MM.1S (cell line): ENCODE data around the gene MED14.

Experiments used
- DNase-seq: peaks from one replicate; pipeline ENCODE4 v3.0.0-alpha.2; 2015
- H2AFZ ChIP-seq: fragments of 300-600 bp; sonication (generic); 2 replicates; pipeline ENCODE4 v1.6.0; 2016; ENCODE audit warnings: antibody characterized with exemption, low read length
- H3F3A ChIP-seq: fragments of 300-600 bp; sonication (generic); 2 replicates; pipeline ENCODE4 v1.6.1; 2016; ENCODE audit warnings: mild to moderate bottlenecking, antibody characterized with exemption, low read length, moderate library complexity, mixed read lengths; ENCODE audit not compliant: insufficient read depth
- H3K27ac ChIP-seq: fragments of 300-600 bp; sonication (generic); 2 replicates; pipeline ENCODE4 v1.5.1; 2016; ENCODE audit warnings: mild to moderate bottlenecking, low read length
- H3K27me3 ChIP-seq: fragments of 300-600 bp; sonication (generic); replicated peaks from 2 replicates; pipeline ENCODE4 v1.6.0; 2016; ENCODE audit warnings: low read length; ENCODE audit not compliant: insufficient read depth
- H3K36me3 ChIP-seq: fragments of 300-600 bp; sonication (generic); replicated peaks from 2 replicates; pipeline ENCODE4 v1.6.1; 2016; ENCODE audit warnings: mild to moderate bottlenecking, low read length, mixed read lengths; ENCODE audit not compliant: insufficient read depth
- H3K4me1 ChIP-seq: fragments of 300-600 bp; sonication (generic); 2 replicates; pipeline ENCODE4 v1.6.1; 2016; ENCODE audit warnings: low read length, mixed read lengths
- H3K4me2 ChIP-seq: fragments of 300-600 bp; sonication (generic); 2 replicates; pipeline ENCODE4 v1.6.0; 2016; ENCODE audit warnings: low read depth, low read length
- H3K4me3 ChIP-seq: fragments of 300-600 bp; sonication (generic); 2 replicates; pipeline ENCODE4 v1.5.1; 2016; ENCODE audit warnings: low read length, mixed read lengths
- H3K79me2 ChIP-seq: fragments of 300-600 bp; sonication (generic); 2 replicates; pipeline ENCODE4 v1.6.1; 2016; ENCODE audit warnings: mixed run types, low read length, mixed read lengths
- H3K9ac ChIP-seq: fragments of 300-600 bp; sonication (generic); 2 replicates; pipeline ENCODE4 v1.6.1; 2016; ENCODE audit warnings: low read length, mixed read lengths
- H3K9me2 ChIP-seq: fragments of 300-600 bp; sonication (generic); replicated peaks from 2 replicates; pipeline ENCODE4 v1.6.1; 2016; ENCODE audit warnings: mild to moderate bottlenecking, low read length, mixed read lengths; ENCODE audit not compliant: insufficient read depth
- H3K9me3 ChIP-seq: fragments of 300-600 bp; sonication (generic); replicated peaks from 2 replicates; pipeline ENCODE4 v1.6.1; 2016; ENCODE audit warnings: mild to moderate bottlenecking, low read length, mixed read lengths; ENCODE audit not compliant: insufficient read depth
- H4K20me1 ChIP-seq: fragments of 300-600 bp; sonication (generic); 2 replicates; pipeline ENCODE4 v1.6.1; 2016; ENCODE audit warnings: mild to moderate bottlenecking, low read length, moderate library complexity, mixed read lengths; ENCODE audit not compliant: insufficient read depth
- EZH2 ChIP-seq: fragments of 300-600 bp; sonication (generic); optimal IDR thresholded peaks from 2 replicates; pipeline ENCODE3; 2017; ENCODE audit warnings: low read depth, mild to moderate bottlenecking, antibody characterized with exemption, low read length, mixed read lengths
- EZH2phosphoT487 ChIP-seq: fragments of 300-600 bp; sonication (generic); IDR thresholded peaks from 2 replicates; pipeline ENCODE4 v1.6.1; 2018; ENCODE audit warnings: antibody characterized with exemption, low read length
- TF ChIP-seq, protein P1 (sequence below): fragments of 300-600 bp; sonication (generic); IDR thresholded peaks from 2 replicates; pipeline ENCODE4 v1.5.1; 2016; ENCODE audit warnings: antibody characterized with exemption, low read length, mixed read lengths

Gene MED14

DNA sequence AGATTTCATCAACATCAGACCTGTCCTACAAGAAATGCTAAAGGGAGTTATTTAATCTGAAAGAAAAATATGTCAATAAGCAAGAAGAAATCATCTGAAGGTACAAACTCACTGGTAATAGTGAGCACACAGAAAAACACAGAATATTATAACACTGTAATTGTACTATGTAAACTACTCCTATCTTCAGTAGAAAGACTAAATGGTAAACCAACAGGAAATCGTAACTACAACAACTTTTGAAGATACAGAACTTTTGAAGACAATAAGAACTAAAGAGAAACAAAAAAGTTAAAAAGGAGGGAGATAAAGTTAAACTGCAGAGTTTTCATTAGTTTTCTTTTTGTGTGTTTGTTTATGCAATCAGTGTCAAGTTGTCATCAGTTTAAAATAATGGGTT is 12.4 kb downstream of the MED14 start:
- H3K4me1 ChIP-seq: no peaks in the 10 kb centered on the region
- H3K79me2 ChIP-seq: peaks cover 63% of the 10 kb centered on the region

DNA sequence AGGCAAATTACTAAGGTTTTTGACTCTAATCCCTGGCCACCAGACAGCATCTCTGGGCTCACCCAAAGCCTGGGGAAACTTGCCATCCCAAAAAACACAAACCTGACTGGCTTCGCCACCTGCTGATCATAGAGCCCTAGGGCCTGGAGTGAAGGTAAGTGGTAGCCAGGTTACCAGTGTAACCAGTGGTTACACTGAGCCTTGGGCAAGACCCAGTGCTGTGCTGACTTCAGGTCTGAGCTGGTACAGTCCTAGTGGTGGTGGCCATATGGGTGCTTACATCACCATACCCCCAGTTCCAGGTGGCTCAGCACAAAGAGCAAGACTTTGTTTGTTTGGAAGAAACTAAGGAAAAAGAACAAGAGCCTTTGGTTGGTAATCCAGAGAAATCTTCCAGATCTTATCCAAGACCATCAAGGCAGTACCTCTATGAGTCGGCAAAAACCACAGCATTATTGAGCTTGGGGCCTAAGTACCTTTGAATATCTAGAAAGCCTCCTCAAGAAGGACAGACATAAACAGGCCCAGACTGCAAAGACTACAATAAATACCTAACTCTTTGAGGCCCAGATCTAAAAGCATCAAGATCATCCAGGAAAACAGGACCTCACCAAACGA is 13.7 kb downstream of the MED14 start:
- no peak overlapping the region for H3K4me2 ChIP-seq
- no peaks in the 10 kb centered on the region for H3K9me2 ChIP-seq
- H3F3A ChIP-seq: no peaks in the 10 kb centered on the region
- H3K79me2 ChIP-seq: peaks cover 69% of the 10 kb centered on the region
- H3K27ac ChIP-seq: no peak overlapping the region
- no peaks in the 10 kb centered on the region for H3K36me3 ChIP-seq
- no peaks in the 10 kb centered on the region for H3K27me3 ChIP-seq
- no peaks in the 10 kb centered on the region for H4K20me1 ChIP-seq
- TF ChIP-seq EZH2: no peak
- no peak overlapping the region for H3K4me3 ChIP-seq
- H2AFZ ChIP-seq: no peak overlapping the region
- H3K9ac ChIP-seq: no peak overlapping the region
- no peaks in the 10 kb centered on the region for H3K4me1 ChIP-seq
- no peak for DNase-seq
- no peaks in the 10 kb centered on the region for H3K9me3 ChIP-seq

More for the DNA sequence above, 12.4 kb downstream of the MED14 start:
- TF ChIP-seq EZH2phosphoT487 (no peak), EZH2 (no peak)
- TF ChIP-seq, protein P1, sequence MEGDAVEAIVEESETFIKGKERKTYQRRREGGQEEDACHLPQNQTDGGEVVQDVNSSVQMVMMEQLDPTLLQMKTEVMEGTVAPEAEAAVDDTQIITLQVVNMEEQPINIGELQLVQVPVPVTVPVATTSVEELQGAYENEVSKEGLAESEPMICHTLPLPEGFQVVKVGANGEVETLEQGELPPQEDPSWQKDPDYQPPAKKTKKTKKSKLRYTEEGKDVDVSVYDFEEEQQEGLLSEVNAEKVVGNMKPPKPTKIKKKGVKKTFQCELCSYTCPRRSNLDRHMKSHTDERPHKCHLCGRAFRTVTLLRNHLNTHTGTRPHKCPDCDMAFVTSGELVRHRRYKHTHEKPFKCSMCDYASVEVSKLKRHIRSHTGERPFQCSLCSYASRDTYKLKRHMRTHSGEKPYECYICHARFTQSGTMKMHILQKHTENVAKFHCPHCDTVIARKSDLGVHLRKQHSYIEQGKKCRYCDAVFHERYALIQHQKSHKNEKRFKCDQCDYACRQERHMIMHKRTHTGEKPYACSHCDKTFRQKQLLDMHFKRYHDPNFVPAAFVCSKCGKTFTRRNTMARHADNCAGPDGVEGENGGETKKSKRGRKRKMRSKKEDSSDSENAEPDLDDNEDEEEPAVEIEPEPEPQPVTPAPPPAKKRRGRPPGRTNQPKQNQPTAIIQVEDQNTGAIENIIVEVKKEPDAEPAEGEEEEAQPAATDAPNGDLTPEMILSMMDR: no peak
- no peak overlapping the region for H3K4me3 ChIP-seq
- H3K27ac ChIP-seq: no peak overlapping the region
- H3K36me3 ChIP-seq: no peaks in the 10 kb centered on the region
- H2AFZ ChIP-seq: no peak overlapping the region
- DNase-seq: no peak
- no peak overlapping the region for H3K4me2 ChIP-seq
- H3K27me3 ChIP-seq: no peaks in the 10 kb centered on the region
- no peaks in the 10 kb centered on the region for H4K20me1 ChIP-seq
- no peak overlapping the region for H3K9ac ChIP-seq
- H3K9me2 ChIP-seq: no peaks in the 10 kb centered on the region
- H3F3A ChIP-seq: no peaks in the 10 kb centered on the region
- no peaks in the 10 kb centered on the region for H3K9me3 ChIP-seq

DNA sequence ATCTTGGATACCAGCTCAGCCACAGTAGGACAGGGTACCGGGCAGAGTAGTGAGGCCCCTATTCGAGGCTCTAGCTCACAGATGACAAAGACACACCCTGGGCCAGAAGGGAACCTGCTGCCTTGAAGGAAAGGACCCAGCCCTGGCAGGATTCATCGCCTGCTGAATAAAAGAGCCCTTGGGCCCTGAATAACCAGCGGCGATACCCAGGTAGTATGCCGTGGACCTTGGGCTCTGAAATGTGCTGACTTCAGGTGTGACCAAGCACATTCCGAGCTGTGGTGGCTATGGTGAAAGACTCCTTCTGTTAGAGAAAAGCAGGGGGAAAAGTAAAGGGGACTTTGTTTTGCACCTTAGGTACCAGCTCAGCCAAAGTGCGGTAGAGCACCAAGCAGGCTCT is 14.6 kb downstream of the MED14 start:
- Histone ChIP-seq H3K27me3 (no peaks in the 10 kb centered on the region), H3F3A (no peaks in the 10 kb centered on the region), H3K9me3 (no peaks in the 10 kb centered on the region), H4K20me1 (no peaks in the 10 kb centered on the region), H3K79me2 (peaks cover 71% of the 10 kb centered on the region), H2AFZ (no peak overlapping the region), H3K9ac (no peak overlapping the region), H3K4me1 (no peaks in the 10 kb centered on the region), H3K4me3 (no peak overlapping the region), H3K36me3 (no peaks in the 10 kb centered on the region), H3K4me2 (no peak overlapping the region), H3K27ac (no peak overlapping the region), H3K9me2 (no peaks in the 10 kb centered on the region)
- DNase-seq: no peak
- TF ChIP-seq EZH2phosphoT487: no peak
- TF ChIP-seq, protein P1: no peak
- TF ChIP-seq EZH2: no peak

DNA sequence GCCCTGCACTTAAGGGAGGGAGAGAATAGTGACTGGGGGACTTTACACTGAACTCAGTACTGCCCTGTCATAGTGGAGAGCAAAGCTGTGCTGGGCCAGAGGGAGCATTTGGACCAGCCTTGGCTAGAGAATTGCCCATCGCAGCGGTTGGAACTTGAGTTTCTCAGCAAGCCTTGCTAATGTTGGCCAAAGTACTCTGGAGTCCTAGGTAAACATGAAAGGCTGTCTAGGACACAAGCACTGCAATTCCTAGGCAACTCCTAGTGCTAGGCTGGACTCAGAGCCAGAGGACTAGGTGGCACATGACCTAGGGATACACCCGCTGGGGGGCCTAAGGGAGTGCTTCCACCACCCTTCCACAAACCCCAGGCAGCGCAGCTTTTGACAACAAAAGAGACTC is 15.0 kb downstream of the MED14 start:
- peaks cover 69% of the 10 kb centered on the region for H3K79me2 ChIP-seq
- no peak overlapping the region for H3K4me3 ChIP-seq
- H3K4me2 ChIP-seq: no peak overlapping the region
- no peaks in the 10 kb centered on the region for H4K20me1 ChIP-seq
- H3K27me3 ChIP-seq: no peaks in the 10 kb centered on the region
- H3K9me3 ChIP-seq: no peaks in the 10 kb centered on the region
- H3K4me1 ChIP-seq: no peaks in the 10 kb centered on the region
- no peak overlapping the region for H3K27ac ChIP-seq
- no peak for DNase-seq
- no peak overlapping the region for H3K9ac ChIP-seq
- no peak overlapping the region for H2AFZ ChIP-seq
- H3K36me3 ChIP-seq: no peaks in the 10 kb centered on the region
- no peaks in the 10 kb centered on the region for H3K9me2 ChIP-seq
- TF ChIP-seq EZH2phosphoT487: no peak
- no peak for TF ChIP-seq EZH2
- TF ChIP-seq, protein P1: no peak
- H3F3A ChIP-seq: no peaks in the 10 kb centered on the region
